HFFc6 (cell line): ENCODE results near the gene NPIPB2. TPM values are rescaled to one million over a fixed set of nuclear protein-coding genes. Genes with fewer than 3 reads are reported as not detected.
"Not testable (repeated sequence)": the region's sequence is repeated elsewhere in the genome, so short reads cannot be mapped to it uniquely, and the experiment has no call there.

Source experiments
- DNase-seq: peaks from one replicate; pipeline ENCODE4 v3.0.0-alpha.2; 2018
- H3K27ac Mint-ChIP-seq: 2 replicates; pipeline ENCODE4 v1.8.0; 2020; ENCODE audit warnings: mild to moderate bottlenecking, mixed read lengths
- H3K27me3 Mint-ChIP-seq: 2 replicates; pipeline ENCODE4 v1.8.0; 2021; ENCODE audit warnings: mild to moderate bottlenecking, moderate library complexity, mixed read lengths; ENCODE audit not compliant: insufficient read depth
- H3K36me3 Mint-ChIP-seq: 2 replicates; pipeline ENCODE4 v1.8.0; 2021; ENCODE audit warnings: low read depth, mixed read lengths
- H3K4me1 Mint-ChIP-seq: 2 replicates; pipeline ENCODE4 v1.8.0; 2020; ENCODE audit warnings: low read depth, mixed read lengths
- H3K4me3 Mint-ChIP-seq: 2 replicates; pipeline ENCODE4 v1.8.0; 2020; ENCODE audit warnings: mild to moderate bottlenecking, moderate library complexity, mixed read lengths
- H3K9me3 Mint-ChIP-seq: 2 replicates; pipeline ENCODE4 v1.8.0; 2020; ENCODE audit warnings: mild to moderate bottlenecking, mixed read lengths
- CTCF ChIP-seq: fragments of 200-600 bp; sonication (generic); IDR thresholded peaks from 2 replicates; pipeline ENCODE4 v1.5.0; 2021; ENCODE audit warnings: antibody characterized with exemption, mild to moderate bottlenecking
- total RNA-seq, 6 experiments: library from RNA; stranded (reverse); fragmentation: NEBNext Ultra II Directional; extraction: Animal tissue kit (Norgen Biotek cat#: 25700); gene quantifications; 2 replicates in 1 of 6; 3 replicates in 5 of 6; pipeline ENCODE4 v1.2.3, GENCODE V29; 2021

Gene NPIPB2
- total RNA-seq, 6 experiments from 2014 or later: 4.4 to 6.8 (median 4.9) TPM

- peak overlapping the region; percentile 94 for H3K27ac Mint-ChIP-seq
- no peaks in the 10 kb centered on the region for H3K27me3 Mint-ChIP-seq
- no peaks in the 10 kb centered on the region for H3K9me3 Mint-ChIP-seq
- no peaks in the 10 kb centered on the region for H3K36me3 Mint-ChIP-seq
- DNase-seq: peak; percentile 98
- TF ChIP-seq CTCF: no peak
- H3K4me3 Mint-ChIP-seq: peak overlapping the region; percentile 58
- H3K4me1 Mint-ChIP-seq: peaks cover 29% of the 10 kb centered on the region
These were observed 13.9 kb upstream of the NPIPB2 start for GRCh38 chr16:11955713-11956123.

GRCh38 chr16:11953576-11953975 lies 11.7 kb upstream of the NPIPB2 start:
- DNase-seq: peak; percentile 16
- not testable (repeated sequence) for H3K27me3 Mint-ChIP-seq, H3K27ac Mint-ChIP-seq, H3K4me3 Mint-ChIP-seq, H3K36me3 Mint-ChIP-seq, H3K9me3 Mint-ChIP-seq
- H3K4me1 Mint-ChIP-seq: peaks cover 40% of the 10 kb centered on the region

GRCh38 chr16:11950388-11950787 lies 8.5 kb upstream of the NPIPB2 start:
- Mint-ChIP-seq H3K27me3 (no peaks in the 10 kb centered on the region), H3K9me3 (no peaks in the 10 kb centered on the region), H3K36me3 (no peaks in the 10 kb centered on the region), H3K4me1 (peaks cover 22% of the 10 kb centered on the region), H3K27ac (no peak overlapping the region; the same call in 1 of the 2 replicates), H3K4me3 (no peak overlapping the region)
- no peak for TF ChIP-seq CTCF
- no peak for DNase-seq

GRCh38 chr16:11949527-11949926 lies 7.7 kb upstream of the NPIPB2 start:
- TF ChIP-seq CTCF: peak; percentile 73
- Mint-ChIP-seq H3K4me1 (peaks cover 22% of the 10 kb centered on the region), H3K36me3 (no peaks in the 10 kb centered on the region), H3K4me3 (no peak overlapping the region), H3K27me3 (no peaks in the 10 kb centered on the region), H3K9me3 (no peaks in the 10 kb centered on the region), H3K27ac (no peak overlapping the region)
- peak; percentile 51 for DNase-seq

- Mint-ChIP-seq H3K36me3 (no peaks in the 10 kb centered on the region), H3K27ac (no peak overlapping the region), H3K27me3 (no peaks in the 10 kb centered on the region), H3K4me3 (no peak overlapping the region), H3K9me3 (no peaks in the 10 kb centered on the region), H3K4me1 (peaks cover 22% of the 10 kb centered on the region)
- DNase-seq: no peak
- no peak for TF ChIP-seq CTCF
These were observed 7.0 kb upstream of the NPIPB2 start for GRCh38 chr16:11948819-11949218.

GRCh38 chr16:11946433-11946832 lies 4.6 kb upstream of the NPIPB2 start:
- Mint-ChIP-seq H3K4me3 (no peak overlapping the region), H3K27me3 (no peaks in the 10 kb centered on the region), H3K9me3 (no peaks in the 10 kb centered on the region), H3K4me1 (peaks cover 22% of the 10 kb centered on the region), H3K36me3 (no peaks in the 10 kb centered on the region), H3K27ac (no peak overlapping the region)
- no peak for DNase-seq
- no peak for TF ChIP-seq CTCF

- H3K27me3 Mint-ChIP-seq, DNase-seq, H3K27ac Mint-ChIP-seq, H3K9me3 Mint-ChIP-seq, H3K4me1 Mint-ChIP-seq, H3K36me3 Mint-ChIP-seq, H3K4me3 Mint-ChIP-seq: not testable (repeated sequence)
These were observed 14.5 kb downstream of the NPIPB2 start for GRCh38 chr16:11927350-11927749.

- not testable (repeated sequence) for H3K36me3 Mint-ChIP-seq, H3K9me3 Mint-ChIP-seq, H3K4me1 Mint-ChIP-seq, H3K27me3 Mint-ChIP-seq, H3K27ac Mint-ChIP-seq, H3K4me3 Mint-ChIP-seq, DNase-seq
These were observed 17.8 kb downstream of the NPIPB2 start for GRCh38 chr16:11924046-11924445.
